NB4 (cell line): ENCODE results near the gene NUDC.

Source experiments
- DNase-seq: peaks from one replicate; pipeline ENCODE4 v3.0.0; 2010; ENCODE audit warnings: low read depth
- H3K4me3 ChIP-seq: one replicate; pipeline ENCODE4 v1.5.1; 2011; ENCODE audit warnings: mild to moderate bottlenecking, low read depth, low read length, moderate library complexity
- MYC ChIP-seq: IDR thresholded peaks from 2 replicates; pipeline ENCODE4 v1.6.1; 2011; ENCODE audit warnings: low read depth, low read length
- POLR2A ChIP-seq: IDR thresholded peaks from 2 replicates; pipeline ENCODE4 v1.6.1; 2011; ENCODE audit warnings: mild to moderate bottlenecking; ENCODE audit not compliant: insufficient read length; ENCODE audit errors: extremely low read depth
- TF ChIP-seq, protein P1 (sequence below): IDR thresholded peaks from 2 replicates; pipeline ENCODE4 v1.6.1; 2011; ENCODE audit warnings: low read depth, low read length
- TF ChIP-seq, protein P2 (sequence below): IDR thresholded peaks from one replicate; pipeline ENCODE4 v1.5.1; 2012; ENCODE audit warnings: low read depth, low read length

The NUDC gene

DNA sequence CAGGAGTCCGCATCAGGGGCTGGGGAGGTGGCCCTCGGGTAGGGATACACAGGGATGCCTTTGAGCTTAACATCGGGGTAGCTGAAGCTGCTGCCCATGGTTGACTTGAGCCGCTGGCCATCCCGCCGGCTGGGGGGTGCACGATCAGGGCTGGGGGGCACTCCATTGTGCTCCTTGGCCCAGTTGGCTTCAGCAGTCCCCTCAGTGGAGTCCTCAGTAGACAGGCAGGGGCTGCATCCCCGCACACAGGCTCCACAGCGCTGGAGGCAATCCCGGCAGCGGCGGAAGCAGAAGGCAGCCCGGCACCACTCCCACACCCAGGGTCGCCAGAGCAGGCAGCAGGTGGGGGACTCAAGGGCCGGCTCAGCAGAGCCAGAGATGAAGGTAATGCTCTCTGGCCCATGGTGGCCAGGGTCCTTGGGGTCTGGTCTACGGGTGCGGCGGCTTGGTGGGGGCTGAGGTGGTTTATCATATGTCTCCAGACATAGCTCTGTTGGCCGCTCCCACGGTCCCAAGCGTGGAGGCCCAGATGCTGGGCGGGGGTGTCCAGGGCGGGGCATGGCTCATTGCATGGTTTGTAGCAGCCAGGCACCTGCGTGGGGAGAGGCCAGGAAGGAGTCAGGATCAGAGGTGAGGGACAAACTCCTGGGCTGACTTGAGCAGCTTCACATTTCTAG lies 30.4 kb downstream of the NUDC start:
- no peak overlapping the region for H3K4me3 ChIP-seq
- DNase-seq = no peak
- no peak for TF ChIP-seq MYC
- no peak for TF ChIP-seq POLR2A
- TF ChIP-seq, protein P1, sequence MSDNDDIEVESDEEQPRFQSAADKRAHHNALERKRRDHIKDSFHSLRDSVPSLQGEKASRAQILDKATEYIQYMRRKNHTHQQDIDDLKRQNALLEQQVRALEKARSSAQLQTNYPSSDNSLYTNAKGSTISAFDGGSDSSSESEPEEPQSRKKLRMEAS = no peak
- TF ChIP-seq, protein P2, sequence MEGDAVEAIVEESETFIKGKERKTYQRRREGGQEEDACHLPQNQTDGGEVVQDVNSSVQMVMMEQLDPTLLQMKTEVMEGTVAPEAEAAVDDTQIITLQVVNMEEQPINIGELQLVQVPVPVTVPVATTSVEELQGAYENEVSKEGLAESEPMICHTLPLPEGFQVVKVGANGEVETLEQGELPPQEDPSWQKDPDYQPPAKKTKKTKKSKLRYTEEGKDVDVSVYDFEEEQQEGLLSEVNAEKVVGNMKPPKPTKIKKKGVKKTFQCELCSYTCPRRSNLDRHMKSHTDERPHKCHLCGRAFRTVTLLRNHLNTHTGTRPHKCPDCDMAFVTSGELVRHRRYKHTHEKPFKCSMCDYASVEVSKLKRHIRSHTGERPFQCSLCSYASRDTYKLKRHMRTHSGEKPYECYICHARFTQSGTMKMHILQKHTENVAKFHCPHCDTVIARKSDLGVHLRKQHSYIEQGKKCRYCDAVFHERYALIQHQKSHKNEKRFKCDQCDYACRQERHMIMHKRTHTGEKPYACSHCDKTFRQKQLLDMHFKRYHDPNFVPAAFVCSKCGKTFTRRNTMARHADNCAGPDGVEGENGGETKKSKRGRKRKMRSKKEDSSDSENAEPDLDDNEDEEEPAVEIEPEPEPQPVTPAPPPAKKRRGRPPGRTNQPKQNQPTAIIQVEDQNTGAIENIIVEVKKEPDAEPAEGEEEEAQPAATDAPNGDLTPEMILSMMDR = no peak

DNA sequence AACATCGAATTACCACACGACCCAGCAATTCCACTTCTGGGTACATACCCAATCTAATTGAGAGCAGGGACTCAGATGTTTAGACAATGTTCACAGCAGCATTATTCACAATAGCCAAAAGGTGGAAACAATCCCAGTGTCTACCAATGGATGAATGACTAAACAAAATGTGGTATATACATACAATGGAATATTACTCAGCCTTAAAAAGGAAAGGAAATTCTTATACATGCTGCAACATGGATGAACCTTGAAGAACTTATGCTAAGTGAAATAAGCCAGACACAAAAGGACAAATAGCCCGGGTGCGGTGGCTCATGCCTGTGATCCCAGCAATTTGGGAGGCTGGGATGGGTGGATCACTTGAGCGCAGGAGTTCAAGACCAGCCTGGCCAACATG lies 31.8 kb downstream of the NUDC start:
- TF ChIP-seq, protein P2 = no peak
- TF ChIP-seq POLR2A (no peak), MYC (no peak)
- TF ChIP-seq, protein P1 = no peak
- no peak for DNase-seq
- H3K4me3 ChIP-seq = no peak overlapping the region

DNA sequence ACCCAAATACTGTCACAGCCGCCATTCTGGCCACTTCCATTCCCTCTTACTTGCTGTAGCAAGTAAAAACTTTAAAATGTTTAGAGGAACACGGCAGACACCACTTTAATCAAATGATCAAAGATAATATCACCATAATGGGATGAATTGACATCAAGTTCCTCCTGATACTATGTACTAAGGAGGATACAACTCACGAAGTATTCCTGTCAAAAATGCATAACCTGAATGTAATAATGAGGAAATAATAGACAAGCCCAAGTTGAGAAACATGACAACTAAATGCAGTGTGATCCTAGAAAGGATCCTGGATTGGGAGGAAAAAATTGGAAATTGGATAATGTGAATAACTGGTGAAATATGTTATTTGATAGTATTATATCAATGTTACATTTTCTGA lies 34.8 kb downstream of the NUDC start:
- no peak for DNase-seq

DNA sequence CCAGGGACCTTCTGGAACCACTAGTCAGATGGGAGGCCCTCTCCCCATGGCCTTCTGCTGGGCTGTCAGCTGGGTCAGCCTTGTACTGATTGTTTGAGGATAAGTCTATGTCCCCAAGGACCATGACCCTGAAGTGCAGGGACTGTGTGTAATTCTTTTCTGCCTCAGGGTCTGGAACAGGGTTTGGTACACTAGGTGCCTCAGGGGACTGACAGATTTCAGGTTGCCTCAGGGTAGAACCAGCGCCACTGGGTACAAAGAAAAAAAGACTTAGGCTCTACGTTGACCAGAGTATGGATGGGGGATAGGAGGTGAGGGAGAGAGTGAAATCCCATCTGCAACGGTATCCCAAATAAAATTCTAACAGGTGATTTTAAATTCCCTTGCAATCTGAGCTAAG lies 35.8 kb downstream of the NUDC start:
- TF ChIP-seq, protein P1 = no peak
- TF ChIP-seq, protein P2 = no peak
- TF ChIP-seq POLR2A (no peak), MYC (no peak)
- no peak overlapping the region for H3K4me3 ChIP-seq

More for the DNA sequence above, 34.8 kb downstream of the NUDC start:
- no peak overlapping the region for H3K4me3 ChIP-seq
- TF ChIP-seq POLR2A = no peak
- no peak for TF ChIP-seq MYC
- TF ChIP-seq, protein P2 = no peak
- TF ChIP-seq, protein P1 = no peak

DNA sequence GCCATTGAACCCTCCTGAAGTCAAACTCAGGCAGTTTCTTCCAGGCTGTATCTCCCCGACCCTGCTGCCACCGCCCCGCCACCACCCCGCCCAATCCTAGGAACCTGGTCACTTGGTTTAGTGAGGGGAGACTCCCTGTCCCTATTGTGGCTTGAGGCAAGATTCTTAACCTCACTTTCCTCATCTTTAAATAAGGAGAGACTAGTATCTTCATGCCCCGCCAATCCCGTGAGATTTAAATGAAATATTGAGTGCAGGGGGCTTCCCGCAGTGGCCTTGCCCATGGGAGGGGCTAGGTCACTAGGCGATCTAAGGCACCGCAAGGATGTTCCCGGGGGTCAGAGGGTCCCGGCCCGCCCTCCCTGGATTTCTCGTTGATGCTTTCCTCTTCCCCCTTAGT lies 37.7 kb downstream of the NUDC start:
- no peak for TF ChIP-seq MYC
- TF ChIP-seq, protein P1 = no peak
- no peak for TF ChIP-seq POLR2A
- TF ChIP-seq, protein P2 = no peak
- no peak for DNase-seq
- no peak overlapping the region for H3K4me3 ChIP-seq

More for the DNA sequence above, 35.8 kb downstream of the NUDC start:
- no peak for DNase-seq
